Measurements from ENCODE around the gene CAMTA1.
"Not testable (repeated sequence)": the region's sequence is repeated elsewhere in the genome, so short reads cannot be mapped to it uniquely, and the experiment has no call there.

CAMTA1 gene

DNA sequence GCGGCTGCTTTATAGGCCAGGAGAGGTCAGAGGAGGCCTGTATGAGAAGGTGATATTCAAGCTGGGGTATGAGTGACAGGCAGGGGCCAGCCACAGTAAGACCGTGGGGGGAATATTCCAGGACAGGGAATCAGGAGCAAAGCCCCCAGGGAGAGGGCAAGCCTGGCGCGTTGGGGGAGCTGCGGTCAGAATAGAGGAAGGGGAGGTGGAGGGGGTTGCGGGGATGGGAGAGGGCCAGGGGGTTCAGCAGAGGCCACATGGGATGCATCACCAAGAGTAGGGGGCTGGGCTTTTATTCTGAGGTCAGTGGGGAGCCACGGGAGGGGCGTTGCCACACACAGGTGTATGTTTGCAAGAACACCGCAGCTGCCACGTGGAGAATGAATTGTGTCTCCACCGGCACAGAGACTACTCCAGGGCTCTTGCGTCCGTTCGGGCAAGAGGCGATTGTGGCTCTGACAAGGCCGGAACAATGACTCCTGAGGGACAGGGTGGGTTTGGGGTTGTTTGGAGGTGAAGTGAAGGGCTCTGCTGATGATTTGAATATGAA lies 901.1 kb downstream of the CAMTA1 start:
- Histone ChIP-seq H2AFZ (ENCODE audit: insufficient read depth, low read length, poor library complexity) (no peak overlapping the region), H3K9me3 (ENCODE audit: insufficient read depth, low read depth, low read length) (peaks cover 10% of the 10 kb centered on the region), H3K36me3 (ENCODE audit: control insufficient read depth in 1 of 2, insufficient read depth in 2 of 2, low read length in 2 of 2) (no peaks in the 10 kb centered on the region), H3K4me3 (ENCODE audit: low read depth, low read length) (no peak overlapping the region), H2BK120ac (ENCODE audit: insufficient read depth, low read length, poor library complexity) (no peak overlapping the region), H3K4me1 (ENCODE audit: control insufficient read depth in 1 of 2, insufficient read depth in 2 of 2, low read length in 2 of 2) (no peaks in the 10 kb centered on the region), H3K79me1 (ENCODE audit: low read length) (no peaks in the 10 kb centered on the region), H3K9ac (ENCODE audit: low read length) (no peak overlapping the region), H3K27ac (ENCODE audit: low read depth, low read length) (no peak overlapping the region), H2AK5ac (ENCODE audit: low read length) (no peak overlapping the region), H3K79me2 (ENCODE audit: control insufficient read depth, insufficient read depth, low read length, poor library complexity) (no peaks in the 10 kb centered on the region), H3K23ac (ENCODE audit: low read length) (no peak overlapping the region), H2BK12ac (ENCODE audit: low read length) (no peak overlapping the region), H3K4ac (ENCODE audit: low read depth, low read length) (no peak overlapping the region), H3K14ac (ENCODE audit: low read length) (no peak overlapping the region), H3K27me3 (ENCODE audit: insufficient read depth, low read length) (peaks cover under 1% of the 10 kb centered on the region), H4K8ac (ENCODE audit: low read depth, low read length) (no peak overlapping the region), H4K12ac (ENCODE audit: low read depth, low read length) (no peak overlapping the region), H3K4me2 (ENCODE audit: low read length) (no peak overlapping the region), H3K18ac (ENCODE audit: low read length) (no peak overlapping the region), H2BK5ac (ENCODE audit: low read depth, low read length, poor library complexity) (no peak overlapping the region), H4K91ac (ENCODE audit: low read depth, low read length) (no peak overlapping the region)
- DNase-seq, result no peak
- no CpG with 5 or more reads among the region's 16 CpGs for WGBS (ENCODE audit: extremely low coverage, insufficient coverage, insufficient read length)

- H3K18ac ChIP-seq (ENCODE audit: low read length), result no peak overlapping the region
- H3K79me1 ChIP-seq (ENCODE audit: low read length), result no peaks in the 10 kb centered on the region
- no peak overlapping the region for H3K4ac ChIP-seq (ENCODE audit: low read depth, low read length)
- no peak overlapping the region for H3K4me3 ChIP-seq (ENCODE audit: low read depth, low read length)
- no peak overlapping the region for H2AFZ ChIP-seq (ENCODE audit: insufficient read depth, low read length, poor library complexity)
- H3K4me1 ChIP-seq (ENCODE audit: control insufficient read depth in 1 of 2, insufficient read depth in 2 of 2, low read length in 2 of 2), result no peaks in the 10 kb centered on the region
- H2BK5ac ChIP-seq (ENCODE audit: low read depth, low read length, poor library complexity), result no peak overlapping the region
- no CpG with 5 or more reads among the region's 9 CpGs for WGBS (ENCODE audit: extremely low coverage, insufficient coverage, insufficient read length)
- no peaks in the 10 kb centered on the region for H3K79me2 ChIP-seq (ENCODE audit: control insufficient read depth, insufficient read depth, low read length, poor library complexity)
- no peak overlapping the region for H3K23ac ChIP-seq (ENCODE audit: low read length)
- peaks cover 18% of the 10 kb centered on the region for H3K9me3 ChIP-seq (ENCODE audit: insufficient read depth, low read depth, low read length)
- no peaks in the 10 kb centered on the region for H3K27me3 ChIP-seq (ENCODE audit: insufficient read depth, low read length)
- H3K27ac ChIP-seq (ENCODE audit: low read depth, low read length), result no peak overlapping the region
- H4K12ac ChIP-seq (ENCODE audit: low read depth, low read length), result no peak overlapping the region
- H2AK5ac ChIP-seq (ENCODE audit: low read length), result no peak overlapping the region
- no peak overlapping the region for H3K9ac ChIP-seq (ENCODE audit: low read length)
- no peak overlapping the region for H3K4me2 ChIP-seq (ENCODE audit: low read length)
- H3K36me3 ChIP-seq (ENCODE audit: control insufficient read depth in 1 of 2, insufficient read depth in 2 of 2, low read length in 2 of 2), result no peaks in the 10 kb centered on the region
- H4K8ac ChIP-seq (ENCODE audit: low read depth, low read length), result no peak overlapping the region
- H4K91ac ChIP-seq (ENCODE audit: low read depth, low read length), result no peak overlapping the region
- no peak overlapping the region for H2BK120ac ChIP-seq (ENCODE audit: insufficient read depth, low read length, poor library complexity)
- no peak overlapping the region for H3K14ac ChIP-seq (ENCODE audit: low read length)
- DNase-seq, result no peak
- H2BK12ac ChIP-seq (ENCODE audit: low read length), result no peak overlapping the region
Measured at GRCh38 chr1:7687411-7687810, 902.2 kb downstream of the CAMTA1 start.

DNA sequence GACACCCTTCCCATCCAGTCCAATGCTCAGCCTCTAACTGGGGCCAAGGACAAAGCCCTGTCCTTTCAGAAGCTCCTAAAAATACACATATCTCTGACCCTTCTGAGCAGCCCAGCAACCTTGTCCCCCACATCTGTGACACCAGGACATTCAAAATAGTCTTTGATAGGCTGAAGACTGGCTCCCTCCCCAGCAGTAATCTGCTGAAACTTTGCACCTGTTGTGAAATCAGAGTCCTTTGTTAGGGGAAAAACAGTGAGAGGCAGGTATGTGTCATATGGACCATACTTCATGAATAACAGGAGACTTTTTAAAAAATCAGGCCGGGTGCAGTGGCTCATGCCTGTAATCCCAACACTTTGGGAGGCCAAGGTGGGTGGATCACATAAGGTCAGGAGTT lies 903.4 kb downstream of the CAMTA1 start:
- H3K18ac ChIP-seq (ENCODE audit: low read length), result no peak overlapping the region
- WGBS (ENCODE audit: extremely low coverage, insufficient coverage, insufficient read length), result no CpG with 5 or more reads among the region's 1 CpG
- no peaks in the 10 kb centered on the region for H3K4me1 ChIP-seq (ENCODE audit: control insufficient read depth in 1 of 2, insufficient read depth in 2 of 2, low read length in 2 of 2)
- H3K14ac ChIP-seq (ENCODE audit: low read length), result no peak overlapping the region
- H4K8ac ChIP-seq (ENCODE audit: low read depth, low read length), result no peak overlapping the region
- no peak overlapping the region for H3K4me2 ChIP-seq (ENCODE audit: low read length)
- no peak overlapping the region for H3K9ac ChIP-seq (ENCODE audit: low read length)
- H2AFZ ChIP-seq (ENCODE audit: insufficient read depth, low read length, poor library complexity), result no peak overlapping the region
- H2BK5ac ChIP-seq (ENCODE audit: low read depth, low read length, poor library complexity), result no peak overlapping the region
- no peak overlapping the region for H3K27ac ChIP-seq (ENCODE audit: low read depth, low read length)
- no peaks in the 10 kb centered on the region for H3K27me3 ChIP-seq (ENCODE audit: insufficient read depth, low read length)
- H4K12ac ChIP-seq (ENCODE audit: low read depth, low read length), result no peak overlapping the region
- H3K79me2 ChIP-seq (ENCODE audit: control insufficient read depth, insufficient read depth, low read length, poor library complexity), result no peaks in the 10 kb centered on the region
- DNase-seq, result no peak
- H3K23ac ChIP-seq (ENCODE audit: low read length), result no peak overlapping the region
- no peak overlapping the region for H2BK120ac ChIP-seq (ENCODE audit: insufficient read depth, low read length, poor library complexity)
- no peak overlapping the region for H2AK5ac ChIP-seq (ENCODE audit: low read length)
- no peak overlapping the region for H3K4me3 ChIP-seq (ENCODE audit: low read depth, low read length)
- peaks cover 27% of the 10 kb centered on the region for H3K9me3 ChIP-seq (ENCODE audit: insufficient read depth, low read depth, low read length)
- no peak overlapping the region for H2BK12ac ChIP-seq (ENCODE audit: low read length)
- H4K91ac ChIP-seq (ENCODE audit: low read depth, low read length), result no peak overlapping the region
- no peak overlapping the region for H3K4ac ChIP-seq (ENCODE audit: low read depth, low read length)
- H3K36me3 ChIP-seq (ENCODE audit: control insufficient read depth in 1 of 2, insufficient read depth in 2 of 2, low read length in 2 of 2), result no peaks in the 10 kb centered on the region
- H3K79me1 ChIP-seq (ENCODE audit: low read length), result no peaks in the 10 kb centered on the region

GRCh38 chr1:7689307-7689706 lies 904.1 kb downstream of the CAMTA1 start:
- not testable (repeated sequence) for H3K36me3 ChIP-seq (ENCODE audit: control insufficient read depth in 1 of 2, insufficient read depth in 2 of 2, low read length in 2 of 2); H2AFZ ChIP-seq (ENCODE audit: insufficient read depth, low read length, poor library complexity); H2BK12ac ChIP-seq (ENCODE audit: low read length); H3K27me3 ChIP-seq (ENCODE audit: insufficient read depth, low read length); H3K4me1 ChIP-seq (ENCODE audit: control insufficient read depth in 1 of 2, insufficient read depth in 2 of 2, low read length in 2 of 2); H3K4me2 ChIP-seq (ENCODE audit: low read length); H3K27ac ChIP-seq (ENCODE audit: low read depth, low read length); H3K4ac ChIP-seq (ENCODE audit: low read depth, low read length); H2AK5ac ChIP-seq (ENCODE audit: low read length); H4K12ac ChIP-seq (ENCODE audit: low read depth, low read length); H3K18ac ChIP-seq (ENCODE audit: low read length); H3K4me3 ChIP-seq (ENCODE audit: low read depth, low read length); H2BK5ac ChIP-seq (ENCODE audit: low read depth, low read length, poor library complexity); H2BK120ac ChIP-seq (ENCODE audit: insufficient read depth, low read length, poor library complexity); H3K79me1 ChIP-seq (ENCODE audit: low read length); H3K9ac ChIP-seq (ENCODE audit: low read length); H3K14ac ChIP-seq (ENCODE audit: low read length); H3K79me2 ChIP-seq (ENCODE audit: control insufficient read depth, insufficient read depth, low read length, poor library complexity); DNase-seq; H3K23ac ChIP-seq (ENCODE audit: low read length); H4K8ac ChIP-seq (ENCODE audit: low read depth, low read length); H4K91ac ChIP-seq (ENCODE audit: low read depth, low read length)
- peaks cover 29% of the 10 kb centered on the region for H3K9me3 ChIP-seq (ENCODE audit: insufficient read depth, low read depth, low read length)
- WGBS (ENCODE audit: extremely low coverage, insufficient coverage, insufficient read length), result no CpG with 5 or more reads among the region's 4 CpGs
